Measurements from ENCODE around the gene SMIM15. TPM values are rescaled to one million over a fixed set of nuclear protein-coding genes. Genes with fewer than 3 reads are reported as not detected.
A peak's percentile ranks its signal among the peaks of the same experiment; 100 is the strongest.

SMIM15 gene
- total and polyA plus RNA-seq, 2 of the 4 experiments (the other 2 are of a cell fraction) = 49.7 to 94.3 TPM

DNA sequence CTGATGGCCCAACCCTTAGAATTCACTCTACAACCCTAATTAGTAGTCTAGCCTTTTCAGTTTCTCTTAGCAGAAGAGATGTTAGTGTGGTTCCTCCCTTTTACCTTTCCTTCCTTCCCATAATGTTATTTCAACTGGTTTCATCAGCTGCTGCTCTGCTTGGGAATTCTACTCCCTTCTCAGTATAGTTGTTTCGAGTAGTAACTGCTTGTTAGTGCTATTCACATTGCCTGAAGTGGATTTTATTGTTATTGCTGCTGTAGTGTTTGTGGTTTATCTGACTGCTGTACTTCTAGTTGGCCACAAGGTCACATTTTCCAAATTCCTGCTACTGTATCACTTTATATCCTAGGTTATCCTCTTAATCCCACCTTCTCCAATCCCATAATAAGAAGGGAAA lies 29.7 kb downstream of the SMIM15 start:
- no peak overlapping the region for H3K18ac ChIP-seq (ENCODE audit: low read depth, low read length)
- H3K4me2 ChIP-seq (ENCODE audit: low read depth, low read length) = no peak overlapping the region
- H3K9ac ChIP-seq (ENCODE audit: low read depth, low read length) = no peak overlapping the region
- H2BK20ac ChIP-seq (ENCODE audit: low read depth, low read length) = no peak overlapping the region
- H3K36me3 ChIP-seq (ENCODE audit: control insufficient read depth, insufficient read depth, low read length) = no peaks in the 10 kb centered on the region
- no peaks in the 10 kb centered on the region for H3K4me1 ChIP-seq (ENCODE audit: control insufficient read depth, insufficient read depth, low read length)
- H2BK15ac ChIP-seq (ENCODE audit: low read depth, low read length) = no peak overlapping the region
- H3K79me1 ChIP-seq (ENCODE audit: low read depth in 1 of 2, low read length in 2 of 2) = no peaks in the 10 kb centered on the region
- DNase-seq = peak; percentile 38
- no peak overlapping the region for H2AK5ac ChIP-seq (ENCODE audit: low read depth, low read length)
- no peak overlapping the region for H2AK9ac ChIP-seq (replicated peaks; ENCODE audit: low read depth, low read length, poor library complexity)
- no peak overlapping the region for H3K14ac ChIP-seq (replicated peaks; ENCODE audit: low read depth, low read length)
- no peak overlapping the region for H3K4ac ChIP-seq (ENCODE audit: low read depth, low read length)
- ChIA-PET CTCF (no interaction called here), POLR2A (ENCODE audit: unreplicated experiment) (no interaction called here)
- no TSS peak for BruUV-seq (replicated peaks)
- 0 out of 4 replicates have a peak overlapping the region, but pooled peaks of 1 of the 2 experiments have one; percentile 14 for H4K8ac ChIP-seq (ENCODE audit: low read depth in 2 of 2, low read length in 2 of 2)
- no peak overlapping the region for H3K27ac ChIP-seq (ENCODE audit: insufficient read depth, low read length)
- no peak overlapping the region for H3K23ac ChIP-seq (ENCODE audit: low read depth, low read length)
- H3K9me3 ChIP-seq (ENCODE audit: control insufficient read depth, insufficient read depth, low read length) = no peaks in the 10 kb centered on the region
- H2BK5ac ChIP-seq (ENCODE audit: low read depth, low read length, poor library complexity, severe bottlenecking) = no peak overlapping the region
- no peak overlapping the region for H2AFZ ChIP-seq (replicated peaks; ENCODE audit: low read length, poor library complexity)
- no peak overlapping the region for H2BK120ac ChIP-seq (ENCODE audit: low read depth, low read length)
- ATAC-seq (ENCODE audit: low read depth) = peak; percentile 46
- no peak overlapping the region for H4K5ac ChIP-seq (ENCODE audit: low read depth, low read length)
- H3K9me1 ChIP-seq (ENCODE audit: insufficient read depth, low read length) = no peaks in the 10 kb centered on the region
- no peaks in the 10 kb centered on the region for H4K20me1 ChIP-seq (ENCODE audit: insufficient read depth, low read length)
- H3K27me3 ChIP-seq (ENCODE audit: control insufficient read depth, insufficient read depth, low read length) = no peaks in the 10 kb centered on the region
- dilution Hi-C loops (cut with HindIII; ENCODE audit: low sequenced_read_pairs, unreplicated experiment) = no loop called here
- no CpG with 5 or more reads among the region's 1 CpG for WGBS, 2 experiments (ENCODE audit: extremely low coverage in 2 of 2, insufficient read length in 1 of 2)
- no peak overlapping the region for H4K91ac ChIP-seq (ENCODE audit: insufficient read depth, low read depth, low read length)
- in situ Hi-C loops (cut with MboI; ENCODE audit: low sequenced_read_pairs) = no loop called here
- no peak overlapping the region for H3K56ac ChIP-seq (ENCODE audit: extremely low read depth, insufficient read depth, low read length)
- H3K4me3 ChIP-seq (ENCODE audit: insufficient read depth, low read depth, low read length) = no peak overlapping the region
- intact Hi-C loops (cut with micrococcal nuclease) = no loop called here
- TF ChIP-seq BHLHE40 (IDR thresholded peaks at IDR 0.05; ENCODE audit: low read depth, low read length) (no peak), MAZ (IDR thresholded peaks at IDR 0.05; ENCODE audit: borderline replicate concordance, low read depth, low read length) (no peak), MXI1 (IDR thresholded peaks at IDR 0.05; ENCODE audit: borderline replicate concordance, low read depth, low read length) (no peak), MAFK (IDR thresholded peaks at IDR 0.05; ENCODE audit: low read depth, low read length) (no peak), CHD1 (IDR thresholded peaks at IDR 0.05; ENCODE audit: low read depth, low read length) (no peak)
- TF ChIP-seq, protein P1, sequence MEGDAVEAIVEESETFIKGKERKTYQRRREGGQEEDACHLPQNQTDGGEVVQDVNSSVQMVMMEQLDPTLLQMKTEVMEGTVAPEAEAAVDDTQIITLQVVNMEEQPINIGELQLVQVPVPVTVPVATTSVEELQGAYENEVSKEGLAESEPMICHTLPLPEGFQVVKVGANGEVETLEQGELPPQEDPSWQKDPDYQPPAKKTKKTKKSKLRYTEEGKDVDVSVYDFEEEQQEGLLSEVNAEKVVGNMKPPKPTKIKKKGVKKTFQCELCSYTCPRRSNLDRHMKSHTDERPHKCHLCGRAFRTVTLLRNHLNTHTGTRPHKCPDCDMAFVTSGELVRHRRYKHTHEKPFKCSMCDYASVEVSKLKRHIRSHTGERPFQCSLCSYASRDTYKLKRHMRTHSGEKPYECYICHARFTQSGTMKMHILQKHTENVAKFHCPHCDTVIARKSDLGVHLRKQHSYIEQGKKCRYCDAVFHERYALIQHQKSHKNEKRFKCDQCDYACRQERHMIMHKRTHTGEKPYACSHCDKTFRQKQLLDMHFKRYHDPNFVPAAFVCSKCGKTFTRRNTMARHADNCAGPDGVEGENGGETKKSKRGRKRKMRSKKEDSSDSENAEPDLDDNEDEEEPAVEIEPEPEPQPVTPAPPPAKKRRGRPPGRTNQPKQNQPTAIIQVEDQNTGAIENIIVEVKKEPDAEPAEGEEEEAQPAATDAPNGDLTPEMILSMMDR (conservative IDR thresholded peaks at IDR 0.05; ENCODE audit: low read depth, low read length) = no peak
